ENCODE results near the gene IL1A. TPM values are rescaled to one million over a fixed set of nuclear protein-coding genes. Genes with fewer than 3 reads are reported as not detected.

Gene IL1A
- total RNA-seq, 1 experiment from 2014 or later: 0.42 TPM

GRCh38 chr2:112790305-112790704 lies 6.0 kb upstream of the IL1A start:
- CTCF ChIA-PET: interaction anchor here (0.6 kb wide), 1 partner anchor 146 kb away, joined by 4 read pairs; no protein-coding TSS in a partner anchor
- DNase-seq (ENCODE audit: low spot score): no peak

DNA sequence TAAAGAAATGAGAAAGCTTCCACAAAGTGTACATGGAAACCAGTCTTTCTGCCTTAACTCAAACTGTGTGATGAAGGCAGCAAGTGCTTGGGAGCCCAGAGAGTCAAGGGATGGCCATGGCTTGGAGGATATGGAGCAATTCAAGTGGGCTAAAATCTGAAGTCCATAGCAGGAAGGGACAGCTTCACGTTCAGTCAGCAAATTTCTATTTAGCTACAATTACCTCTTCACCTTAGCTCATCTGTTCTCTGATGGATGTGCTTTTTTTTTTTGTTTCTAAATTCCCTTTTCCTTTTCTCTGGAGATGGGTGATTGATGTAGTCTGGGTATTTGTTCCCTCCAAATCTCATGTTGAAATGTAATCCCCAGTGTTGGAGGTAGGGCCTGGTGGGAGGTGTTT lies 4.9 kb upstream of the IL1A start:
- no peak for ATAC-seq
- Mint-ChIP-seq H3K27ac (no peak overlapping the region), H3K9me3 (peaks cover 4% of the 10 kb centered on the region), H3K27me3 (ENCODE audit: low read depth) (no peaks in the 10 kb centered on the region; the same call in 1 of the 2 replicates), H3K4me1 (peaks cover 53% of the 10 kb centered on the region), H3K4me3 (no peak overlapping the region), H3K36me3 (peaks cover 3% of the 10 kb centered on the region)
- CTCF ChIA-PET: no interaction called here
- DNase-seq (ENCODE audit: low spot score): no peak
- POLR2A ChIA-PET: no interaction called here
- no peak for TF ChIP-seq SMAD4 (CRISPR knock-in tag; IDR thresholded peaks at IDR 0.05)
- TF ChIP-seq CTCF (IDR thresholded peaks at IDR 0.05): no peak
- no peak for TF ChIP-seq TEAD1 (CRISPR knock-in tag; IDR thresholded peaks at IDR 0.05)
- no peak for TF ChIP-seq TP53 (CRISPR knock-in tag; IDR thresholded peaks at IDR 0.05)
- no peak for TF ChIP-seq FOXK1 (CRISPR knock-in tag; IDR thresholded peaks at IDR 0.05)
- TF ChIP-seq SP1 (CRISPR knock-in tag; conservative IDR thresholded peaks at IDR 0.05): no peak
- TF ChIP-seq ATF2 (CRISPR knock-in tag; IDR thresholded peaks at IDR 0.05; ENCODE audit: borderline replicate concordance, low read depth): no peak
- TF ChIP-seq MYBL2 (CRISPR knock-in tag; IDR thresholded peaks at IDR 0.05): no peak
- TF ChIP-seq ELF4 (CRISPR knock-in tag; IDR thresholded peaks at IDR 0.05; ENCODE audit: low read depth): no peak
- TF ChIP-seq ETV6 (CRISPR knock-in tag; IDR thresholded peaks at IDR 0.05): no peak
- no peak for TF ChIP-seq KAT7 (CRISPR knock-in tag; IDR thresholded peaks at IDR 0.05; ENCODE audit: borderline replicate concordance)
- TF ChIP-seq ZNF671 (CRISPR knock-in tag; IDR thresholded peaks at IDR 0.05): no peak
- no peak for TF ChIP-seq ZNF416 (CRISPR knock-in tag; IDR thresholded peaks at IDR 0.05)

More at GRCh38 chr2:112790305-112790704, 6.0 kb upstream of the IL1A start:
- Mint-ChIP-seq H3K36me3 (peaks cover 3% of the 10 kb centered on the region), H3K9me3 (peaks cover 4% of the 10 kb centered on the region), H3K27me3 (ENCODE audit: low read depth) (no peaks in the 10 kb centered on the region; the same call in 1 of the 2 replicates), H3K4me1 (peaks cover 47% of the 10 kb centered on the region), H3K27ac (peak overlapping the region; percentile 65; the same call in 1 of the 2 replicates), H3K4me3 (no peak overlapping the region)
- TF ChIP-seq ZNF138 (CRISPR knock-in tag; conservative IDR thresholded peaks at IDR 0.05) (no peak), KAT7 (CRISPR knock-in tag; IDR thresholded peaks at IDR 0.05; ENCODE audit: borderline replicate concordance) (no peak), CREB1 (CRISPR knock-in tag; IDR thresholded peaks at IDR 0.05) (no peak), ZNF416 (CRISPR knock-in tag; IDR thresholded peaks at IDR 0.05) (no peak), IRF2 (CRISPR knock-in tag; IDR thresholded peaks at IDR 0.05; ENCODE audit: borderline replicate concordance, low read depth) (no peak), SP1 (CRISPR knock-in tag; conservative IDR thresholded peaks at IDR 0.05) (no peak)
- TF ChIP-seq, protein P1, sequence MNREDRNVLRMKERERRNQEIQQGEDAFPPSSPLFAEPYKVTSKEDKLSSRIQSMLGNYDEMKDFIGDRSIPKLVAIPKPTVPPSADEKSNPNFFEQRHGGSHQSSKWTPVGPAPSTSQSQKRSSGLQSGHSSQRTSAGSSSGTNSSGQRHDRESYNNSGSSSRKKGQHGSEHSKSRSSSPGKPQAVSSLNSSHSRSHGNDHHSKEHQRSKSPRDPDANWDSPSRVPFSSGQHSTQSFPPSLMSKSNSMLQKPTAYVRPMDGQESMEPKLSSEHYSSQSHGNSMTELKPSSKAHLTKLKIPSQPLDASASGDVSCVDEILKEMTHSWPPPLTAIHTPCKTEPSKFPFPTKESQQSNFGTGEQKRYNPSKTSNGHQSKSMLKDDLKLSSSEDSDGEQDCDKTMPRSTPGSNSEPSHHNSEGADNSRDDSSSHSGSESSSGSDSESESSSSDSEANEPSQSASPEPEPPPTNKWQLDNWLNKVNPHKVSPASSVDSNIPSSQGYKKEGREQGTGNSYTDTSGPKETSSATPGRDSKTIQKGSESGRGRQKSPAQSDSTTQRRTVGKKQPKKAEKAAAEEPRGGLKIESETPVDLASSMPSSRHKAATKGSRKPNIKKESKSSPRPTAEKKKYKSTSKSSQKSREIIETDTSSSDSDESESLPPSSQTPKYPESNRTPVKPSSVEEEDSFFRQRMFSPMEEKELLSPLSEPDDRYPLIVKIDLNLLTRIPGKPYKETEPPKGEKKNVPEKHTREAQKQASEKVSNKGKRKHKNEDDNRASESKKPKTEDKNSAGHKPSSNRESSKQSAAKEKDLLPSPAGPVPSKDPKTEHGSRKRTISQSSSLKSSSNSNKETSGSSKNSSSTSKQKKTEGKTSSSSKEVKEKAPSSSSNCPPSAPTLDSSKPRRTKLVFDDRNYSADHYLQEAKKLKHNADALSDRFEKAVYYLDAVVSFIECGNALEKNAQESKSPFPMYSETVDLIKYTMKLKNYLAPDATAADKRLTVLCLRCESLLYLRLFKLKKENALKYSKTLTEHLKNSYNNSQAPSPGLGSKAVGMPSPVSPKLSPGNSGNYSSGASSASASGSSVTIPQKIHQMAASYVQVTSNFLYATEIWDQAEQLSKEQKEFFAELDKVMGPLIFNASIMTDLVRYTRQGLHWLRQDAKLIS (CRISPR knock-in tag; IDR thresholded peaks at IDR 0.05; ENCODE audit: borderline replicate concordance): no peak
- TF ChIP-seq, protein P2, sequence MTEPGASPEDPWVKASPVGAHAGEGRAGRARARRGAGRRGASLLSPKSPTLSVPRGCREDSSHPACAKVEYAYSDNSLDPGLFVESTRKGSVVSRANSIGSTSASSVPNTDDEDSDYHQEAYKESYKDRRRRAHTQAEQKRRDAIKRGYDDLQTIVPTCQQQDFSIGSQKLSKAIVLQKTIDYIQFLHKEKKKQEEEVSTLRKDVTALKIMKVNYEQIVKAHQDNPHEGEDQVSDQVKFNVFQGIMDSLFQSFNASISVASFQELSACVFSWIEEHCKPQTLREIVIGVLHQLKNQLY (CRISPR knock-in tag; IDR thresholded peaks at IDR 0.05): no peak
- TF ChIP-seq, protein P3, sequence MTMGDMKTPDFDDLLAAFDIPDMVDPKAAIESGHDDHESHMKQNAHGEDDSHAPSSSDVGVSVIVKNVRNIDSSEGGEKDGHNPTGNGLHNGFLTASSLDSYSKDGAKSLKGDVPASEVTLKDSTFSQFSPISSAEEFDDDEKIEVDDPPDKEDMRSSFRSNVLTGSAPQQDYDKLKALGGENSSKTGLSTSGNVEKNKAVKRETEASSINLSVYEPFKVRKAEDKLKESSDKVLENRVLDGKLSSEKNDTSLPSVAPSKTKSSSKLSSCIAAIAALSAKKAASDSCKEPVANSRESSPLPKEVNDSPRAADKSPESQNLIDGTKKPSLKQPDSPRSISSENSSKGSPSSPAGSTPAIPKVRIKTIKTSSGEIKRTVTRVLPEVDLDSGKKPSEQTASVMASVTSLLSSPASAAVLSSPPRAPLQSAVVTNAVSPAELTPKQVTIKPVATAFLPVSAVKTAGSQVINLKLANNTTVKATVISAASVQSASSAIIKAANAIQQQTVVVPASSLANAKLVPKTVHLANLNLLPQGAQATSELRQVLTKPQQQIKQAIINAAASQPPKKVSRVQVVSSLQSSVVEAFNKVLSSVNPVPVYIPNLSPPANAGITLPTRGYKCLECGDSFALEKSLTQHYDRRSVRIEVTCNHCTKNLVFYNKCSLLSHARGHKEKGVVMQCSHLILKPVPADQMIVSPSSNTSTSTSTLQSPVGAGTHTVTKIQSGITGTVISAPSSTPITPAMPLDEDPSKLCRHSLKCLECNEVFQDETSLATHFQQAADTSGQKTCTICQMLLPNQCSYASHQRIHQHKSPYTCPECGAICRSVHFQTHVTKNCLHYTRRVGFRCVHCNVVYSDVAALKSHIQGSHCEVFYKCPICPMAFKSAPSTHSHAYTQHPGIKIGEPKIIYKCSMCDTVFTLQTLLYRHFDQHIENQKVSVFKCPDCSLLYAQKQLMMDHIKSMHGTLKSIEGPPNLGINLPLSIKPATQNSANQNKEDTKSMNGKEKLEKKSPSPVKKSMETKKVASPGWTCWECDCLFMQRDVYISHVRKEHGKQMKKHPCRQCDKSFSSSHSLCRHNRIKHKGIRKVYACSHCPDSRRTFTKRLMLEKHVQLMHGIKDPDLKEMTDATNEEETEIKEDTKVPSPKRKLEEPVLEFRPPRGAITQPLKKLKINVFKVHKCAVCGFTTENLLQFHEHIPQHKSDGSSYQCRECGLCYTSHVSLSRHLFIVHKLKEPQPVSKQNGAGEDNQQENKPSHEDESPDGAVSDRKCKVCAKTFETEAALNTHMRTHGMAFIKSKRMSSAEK (CRISPR knock-in tag; IDR thresholded peaks at IDR 0.05; ENCODE audit: borderline replicate concordance): no peak
- no peak for ATAC-seq
- POLR2A ChIA-PET: no interaction called here

Measured in WTC11 (cell line).